ENCODE measurements around the gene TRPM6.
"Not testable (repeated sequence)": the region's sequence is repeated elsewhere in the genome, so short reads cannot be mapped to it uniquely, and the experiment has no call there.

The TRPM6 gene, protein sequence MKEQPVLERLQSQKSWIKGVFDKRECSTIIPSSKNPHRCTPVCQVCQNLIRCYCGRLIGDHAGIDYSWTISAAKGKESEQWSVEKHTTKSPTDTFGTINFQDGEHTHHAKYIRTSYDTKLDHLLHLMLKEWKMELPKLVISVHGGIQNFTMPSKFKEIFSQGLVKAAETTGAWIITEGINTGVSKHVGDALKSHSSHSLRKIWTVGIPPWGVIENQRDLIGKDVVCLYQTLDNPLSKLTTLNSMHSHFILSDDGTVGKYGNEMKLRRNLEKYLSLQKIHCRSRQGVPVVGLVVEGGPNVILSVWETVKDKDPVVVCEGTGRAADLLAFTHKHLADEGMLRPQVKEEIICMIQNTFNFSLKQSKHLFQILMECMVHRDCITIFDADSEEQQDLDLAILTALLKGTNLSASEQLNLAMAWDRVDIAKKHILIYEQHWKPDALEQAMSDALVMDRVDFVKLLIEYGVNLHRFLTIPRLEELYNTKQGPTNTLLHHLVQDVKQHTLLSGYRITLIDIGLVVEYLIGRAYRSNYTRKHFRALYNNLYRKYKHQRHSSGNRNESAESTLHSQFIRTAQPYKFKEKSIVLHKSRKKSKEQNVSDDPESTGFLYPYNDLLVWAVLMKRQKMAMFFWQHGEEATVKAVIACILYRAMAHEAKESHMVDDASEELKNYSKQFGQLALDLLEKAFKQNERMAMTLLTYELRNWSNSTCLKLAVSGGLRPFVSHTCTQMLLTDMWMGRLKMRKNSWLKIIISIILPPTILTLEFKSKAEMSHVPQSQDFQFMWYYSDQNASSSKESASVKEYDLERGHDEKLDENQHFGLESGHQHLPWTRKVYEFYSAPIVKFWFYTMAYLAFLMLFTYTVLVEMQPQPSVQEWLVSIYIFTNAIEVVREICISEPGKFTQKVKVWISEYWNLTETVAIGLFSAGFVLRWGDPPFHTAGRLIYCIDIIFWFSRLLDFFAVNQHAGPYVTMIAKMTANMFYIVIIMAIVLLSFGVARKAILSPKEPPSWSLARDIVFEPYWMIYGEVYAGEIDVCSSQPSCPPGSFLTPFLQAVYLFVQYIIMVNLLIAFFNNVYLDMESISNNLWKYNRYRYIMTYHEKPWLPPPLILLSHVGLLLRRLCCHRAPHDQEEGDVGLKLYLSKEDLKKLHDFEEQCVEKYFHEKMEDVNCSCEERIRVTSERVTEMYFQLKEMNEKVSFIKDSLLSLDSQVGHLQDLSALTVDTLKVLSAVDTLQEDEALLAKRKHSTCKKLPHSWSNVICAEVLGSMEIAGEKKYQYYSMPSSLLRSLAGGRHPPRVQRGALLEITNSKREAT (N-terminal part only)

DNA sequence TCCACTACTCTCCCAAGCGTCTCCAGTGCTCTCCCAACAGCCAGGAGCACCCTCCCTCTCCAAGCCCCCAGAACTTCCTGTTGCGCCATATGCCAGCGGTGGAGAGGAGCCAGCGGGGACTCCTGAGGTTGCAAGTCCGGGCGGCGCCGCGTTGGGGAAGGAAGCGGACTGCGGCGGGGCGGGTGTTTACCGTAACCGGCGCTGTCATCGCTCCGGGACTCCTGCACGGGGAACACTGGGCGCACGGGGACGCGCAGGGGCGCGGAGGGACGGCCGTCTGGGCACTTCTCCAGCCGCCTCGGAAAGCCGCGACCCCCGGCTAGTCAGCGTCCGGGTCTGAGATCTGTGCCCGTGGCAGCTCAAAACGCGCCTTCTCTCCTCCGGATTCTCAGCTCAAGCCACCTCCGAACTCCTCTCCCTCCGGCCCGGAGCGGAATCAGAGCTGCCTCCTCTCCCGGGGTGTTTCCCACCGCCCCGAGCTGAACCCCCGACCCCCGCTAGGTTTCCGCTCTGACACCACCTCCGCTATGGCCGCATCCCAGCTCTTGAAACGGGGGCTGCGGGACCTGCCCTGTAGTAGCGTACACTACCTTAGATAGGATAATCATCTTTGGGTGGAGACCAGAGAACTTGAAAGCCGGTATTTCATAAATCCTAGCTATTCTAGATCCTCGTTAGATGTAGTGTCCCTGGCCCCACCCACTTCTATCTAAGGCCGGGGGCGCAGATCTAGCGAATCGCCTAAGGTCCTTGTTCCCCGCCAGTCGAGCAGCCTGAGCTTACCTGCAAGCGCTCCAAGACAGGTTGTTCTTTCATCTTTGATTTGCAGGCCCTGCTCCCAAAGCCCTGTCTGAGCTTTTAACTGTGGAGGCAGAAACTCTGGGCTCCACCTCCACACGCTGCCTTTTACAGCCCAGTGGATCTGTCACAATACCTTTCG is at the start of gene TRPM6:
TRPM6 (minus strand) TSS at position 881 of the 940 bp plus-strand sequence; CDS start at position 816, 65 bp downstream.
- DNase-seq = peak; percentile 9

GRCh38 chr9:74935008-74935407 is 47.3 kb upstream of the TRPM6 start:
- DNase-seq = no peak

DNA sequence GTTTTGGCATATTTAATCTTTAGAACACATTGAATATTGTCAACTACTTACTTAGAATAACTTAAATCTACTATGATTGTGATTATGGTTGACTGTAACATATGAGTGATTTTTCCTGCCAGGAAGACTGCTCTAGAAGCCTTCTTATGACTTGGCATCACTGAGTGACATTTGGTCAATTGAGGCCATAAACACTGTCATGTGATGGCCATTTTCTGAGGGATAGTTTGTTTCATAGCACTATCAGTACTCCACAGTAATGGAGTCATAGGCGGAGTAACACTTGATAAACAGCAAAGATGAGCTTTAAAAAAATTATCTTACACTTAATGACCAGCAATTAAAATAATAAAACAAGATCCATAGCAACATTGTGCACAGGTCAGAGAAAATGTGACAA is 34.0 kb upstream of the TRPM6 start:
- no peak for DNase-seq

GRCh38 chr9:74920944-74921626 is 33.4 kb upstream of the TRPM6 start:
- DNase-seq = no peak

DNA sequence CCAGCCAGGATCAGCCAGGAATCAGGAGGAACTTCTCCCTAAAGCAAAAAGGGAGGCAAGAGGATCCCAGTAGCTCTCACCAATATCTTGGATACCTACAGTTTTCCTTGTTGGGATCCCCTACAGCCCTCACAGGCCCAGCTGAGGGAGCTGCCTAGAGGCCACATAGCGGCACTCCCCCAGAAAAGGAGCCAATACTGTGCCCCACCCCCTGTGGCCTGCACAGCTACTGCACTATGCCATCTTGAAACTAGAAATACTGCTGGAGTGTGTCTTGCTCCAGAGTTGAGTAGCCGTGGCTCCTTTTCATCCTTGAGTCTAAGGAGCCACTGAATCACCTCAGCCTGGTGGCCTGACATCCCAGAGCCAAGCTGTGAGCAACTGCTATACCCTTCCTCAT is 22.3 kb upstream of the TRPM6 start:
- no peak for DNase-seq

- DNase-seq = no peak
Measured at GRCh38 chr9:74908665-74909064, 20.9 kb upstream of the TRPM6 start.

- no peak for DNase-seq
Measured at GRCh38 chr9:74907085-74907484, 19.4 kb upstream of the TRPM6 start.

GRCh38 chr9:74901001-74901400 is 13.3 kb upstream of the TRPM6 start:
- no peak for DNase-seq

DNA sequence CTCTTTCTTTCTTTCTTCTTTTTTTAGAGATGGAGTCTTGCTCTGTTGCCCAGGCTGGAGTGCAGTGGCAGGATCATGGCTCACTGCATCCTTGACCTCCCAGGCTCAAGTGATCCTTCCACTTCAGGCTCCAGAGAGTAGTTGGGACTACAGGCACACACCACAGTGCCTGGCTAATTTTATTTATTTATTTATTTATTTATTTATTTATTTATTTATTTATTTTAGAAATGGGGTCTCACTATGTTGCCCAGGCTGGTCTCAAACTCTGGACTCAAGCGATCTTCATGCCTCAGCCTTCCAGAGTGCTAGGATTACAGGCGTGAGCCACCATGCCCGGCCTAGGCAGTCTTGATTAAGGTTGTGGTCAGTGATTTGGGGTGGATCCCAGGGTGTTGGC is 728 bp upstream of the TRPM6 start:
- DNase-seq = not testable (repeated sequence)

DNA sequence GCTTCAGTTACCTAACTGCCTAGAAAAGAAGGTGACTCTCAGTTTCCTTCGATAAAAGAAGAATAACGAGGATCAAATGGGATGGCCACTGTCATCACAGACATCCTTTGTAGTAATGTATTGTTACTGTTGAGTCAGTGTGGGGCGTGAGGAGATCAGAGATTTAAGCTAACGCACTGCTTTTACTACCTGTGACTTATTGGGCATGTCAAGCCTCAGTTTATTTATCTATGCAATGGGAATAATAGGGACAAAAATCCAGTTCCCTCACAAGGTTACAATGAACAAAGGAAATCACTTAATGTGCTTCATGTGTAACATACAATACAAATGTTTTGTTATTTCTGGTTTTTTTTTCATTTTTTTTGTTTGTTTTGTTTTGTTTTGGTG is 255 bp upstream of the TRPM6 start:
- DNase-seq = no peak

GRCh38 chr9:74876382-74876949 is 11.3 kb downstream of the TRPM6 start:
- DNase-seq = no peak

- DNase-seq = no peak
Measured at GRCh38 chr9:74875656-74876055, 12.1 kb downstream of the TRPM6 start.

DNA sequence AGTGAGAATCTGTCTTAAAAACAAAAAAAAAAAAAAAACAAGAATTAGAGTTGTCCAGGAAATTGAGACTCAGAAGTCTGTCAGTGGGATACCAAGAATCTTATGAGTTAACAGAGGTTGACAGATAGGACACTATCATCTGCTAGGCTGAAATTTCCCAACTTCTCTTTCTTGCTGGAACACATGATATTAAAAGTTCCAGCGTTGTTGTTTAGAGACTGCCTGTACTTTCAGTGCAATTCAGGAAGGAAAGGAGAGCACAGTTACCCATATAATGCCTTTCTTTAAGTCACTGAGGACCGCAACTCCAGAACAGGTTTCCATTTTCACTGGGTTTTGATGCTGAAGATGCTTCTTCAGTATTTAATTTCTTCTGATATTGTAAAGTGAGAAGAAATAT is 13.5 kb downstream of the TRPM6 start:
- no peak for DNase-seq

DNA sequence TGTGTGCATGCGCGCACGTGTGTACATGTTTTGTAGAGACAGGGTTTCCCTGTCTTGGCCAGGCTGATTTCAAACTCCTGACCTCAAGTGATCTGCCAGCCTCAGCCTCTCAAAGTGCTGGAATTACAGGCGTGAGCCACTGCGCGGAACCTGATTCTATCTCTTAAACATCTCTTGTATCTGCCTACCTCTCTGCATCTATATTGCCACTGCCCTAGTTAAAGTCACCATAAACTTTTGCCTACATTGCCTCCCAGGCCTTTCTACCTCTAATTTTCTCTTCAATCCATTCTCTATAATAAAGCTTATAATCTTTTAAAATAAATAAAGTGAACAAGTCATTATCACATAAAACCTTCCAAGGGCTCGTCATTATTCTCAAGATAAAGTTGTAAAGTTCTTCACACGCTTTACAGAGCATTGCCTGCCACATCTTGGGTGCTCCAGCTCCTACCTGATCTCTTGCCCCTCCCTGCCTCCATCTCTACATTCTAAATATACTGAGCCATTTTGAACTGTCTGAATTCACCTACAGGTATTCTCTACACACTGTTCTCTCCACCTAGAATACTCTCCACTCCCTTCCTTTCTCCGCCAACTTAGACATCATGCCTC is 15.0 kb downstream of the TRPM6 start:
- no peak for DNase-seq

DNA sequence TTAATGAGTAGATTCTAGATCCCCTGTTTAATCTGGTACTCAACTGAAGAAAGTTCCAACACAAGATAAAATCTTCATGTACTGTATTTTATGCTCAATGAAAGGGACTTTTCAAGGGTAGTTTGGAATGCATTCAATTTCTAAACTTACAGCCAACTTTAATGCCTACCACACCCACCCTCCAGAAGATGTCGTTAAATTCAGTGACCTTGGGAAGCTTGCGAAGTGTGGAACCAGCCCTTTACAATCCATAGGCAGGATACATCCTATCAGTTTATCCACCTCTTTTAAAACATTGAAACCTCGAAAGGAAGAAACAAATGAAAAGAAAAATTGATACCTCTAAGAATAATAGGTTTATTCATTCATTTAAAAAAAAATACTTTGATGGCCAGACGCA is 20.2 kb downstream of the TRPM6 start:
- DNase-seq = no peak

- no peak for DNase-seq
Measured at GRCh38 chr9:74865177-74865576, 22.5 kb downstream of the TRPM6 start.

- DNase-seq = no peak
Measured at GRCh38 chr9:74861773-74862474, 25.8 kb downstream of the TRPM6 start.

GRCh38 chr9:74861071-74861470 is 26.6 kb downstream of the TRPM6 start:
- no peak for DNase-seq

DNA sequence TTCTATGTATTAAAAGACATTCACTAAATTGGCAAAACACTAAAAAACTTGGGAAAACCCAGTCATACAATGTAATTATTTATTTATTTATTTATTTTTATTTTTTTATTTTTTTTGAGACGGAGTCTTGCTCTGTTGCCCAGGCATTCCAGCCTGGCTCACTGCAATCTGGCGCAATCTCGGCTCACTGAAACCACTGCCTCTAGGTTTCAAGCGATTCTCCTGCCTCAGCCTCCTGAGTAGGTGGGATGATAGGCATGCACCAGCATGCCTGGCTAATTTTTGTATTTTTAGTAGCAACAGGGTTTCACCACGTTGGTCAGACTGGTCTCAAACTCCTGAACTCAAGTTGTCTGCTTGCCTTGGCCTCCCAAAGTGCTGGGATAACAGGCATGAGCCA is 27.5 kb downstream of the TRPM6 start:
- not testable (repeated sequence) for DNase-seq

DNA sequence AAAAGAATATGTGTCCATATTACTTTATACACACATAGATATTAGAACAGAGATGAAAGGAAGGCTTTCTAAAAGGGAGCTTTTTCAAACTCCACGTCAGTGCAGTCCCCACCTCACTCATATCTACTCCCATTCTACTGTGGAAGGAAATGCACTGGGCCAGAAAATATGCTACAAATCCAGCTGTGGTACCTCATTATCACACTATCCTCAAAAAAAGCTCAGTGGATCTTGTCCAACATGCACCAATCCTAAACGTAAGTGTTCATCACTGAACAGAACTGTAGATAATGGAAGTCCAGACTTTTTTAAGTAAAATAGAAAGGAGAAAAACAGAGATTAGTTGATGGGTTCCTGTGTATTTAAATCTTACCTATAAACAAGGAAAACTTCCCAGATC is 27.9 kb downstream of the TRPM6 start:
- DNase-seq = no peak

Measured in NCI-H2107 (cell line).